Uterus (tissue), 2 donors: ENCODE results near the gene UBE2D4.
"Not testable (repeated sequence)": the region's sequence is repeated elsewhere in the genome, so short reads cannot be mapped to it uniquely, and the experiment has no call there.

Experiments used
- CTCF ChIP-seq, 4 experiments: fragments of 200-600 bp in 2 of 4; fragments of 450-650 bp in 2 of 4; sonication (generic) in 2 of 4; IDR thresholded peaks; one replicate each; pipeline ENCODE4 v1.5.1; 2016 to 2019; ENCODE audit warnings: antibody characterized with exemption in 4 of 4, mild to moderate bottlenecking in 2 of 4, moderate library complexity in 1 of 4
- POLR2A ChIP-seq, 2 donors: fragments of 450-650 bp; IDR thresholded peaks; one replicate each; pipeline ENCODE4 v1.6.1; 2016; ENCODE audit warnings: antibody characterized with exemption in 2 of 2, mild to moderate bottlenecking in 1 of 2, moderate library complexity in 1 of 2

- TF ChIP-seq CTCF, POLR2A (IDR thresholded peaks at IDR 0.05): not testable (repeated sequence)
Observed at GRCh38 chr7:43990011-43990585, 63.9 kb downstream of the UBE2D4 start.
